SK-N-SH treated with all-trans-retinoic acid at 6 μM for 48 hours (cell line): Measurements from ENCODE around the gene KLHL3.

ENCODE experiments used
- GLIS3 ChIP-seq: fragments of 250-450 bp; sonication (Bioruptor Pico); IDR thresholded peaks from 2 replicates; pipeline ENCODE4 v1.5.0; 2020; ENCODE audit warnings: mild to moderate bottlenecking, moderate library complexity
- TOX ChIP-seq: fragments of 250-450 bp; sonication (Bioruptor Pico); IDR thresholded peaks from 2 replicates; pipeline ENCODE4 v1.8.0; 2021; ENCODE audit warnings: mild to moderate bottlenecking, moderate library complexity, borderline replicate concordance
- ZFP3 ChIP-seq: fragments of 250-450 bp; sonication (Bioruptor Pico); IDR thresholded peaks from 2 replicates; pipeline ENCODE4 v1.5.0; 2020; ENCODE audit warnings: mild to moderate bottlenecking, moderate library complexity

- TF ChIP-seq TOX (CRISPR knock-in tag) (no peak), ZFP3 (CRISPR knock-in tag) (no peak), GLIS3 (CRISPR knock-in tag) (no peak)
These were observed 93.8 kb downstream of the KLHL3 start for GRCh38 chr5:137642091-137642490.
